HUDEP-2 (cell line): ENCODE measurements around the gene CRIM1.
"Not testable (repeated sequence)": the region's sequence is repeated elsewhere in the genome, so short reads cannot be mapped to it uniquely, and the experiment has no call there.

Experiments
- DNase-seq, 76 experiments: peaks; one replicate each; lab custom pipeline; 2025; ENCODE audit not compliant: unreplicated experiment in 76 of 76; lab: John Stamatoyannopoulos, UW

The CRIM1 gene

GRCh38 chr2:36355151-36355889 lies at the start of gene CRIM1:
TSS of gene CRIM1 (plus strand) at chr2:36355778. CDS start at chr2:36356293, 515 bp downstream.
- DNase-seq: peak in 72 of 76 experiments; percentile 11 to 88 (median 72)

- DNase-seq: no peak
Observed at GRCh38 chr2:36307441-36307840, 48.1 kb upstream of the CRIM1 start.

- not testable (repeated sequence) for DNase-seq
Observed at GRCh38 chr2:36310444-36310843, 45.1 kb upstream of the CRIM1 start.

- DNase-seq: peak in 4 of 76 experiments; percentile 4 to 27 (median 8)
Observed at GRCh38 chr2:36318547-36318946, 37.0 kb upstream of the CRIM1 start.

GRCh38 chr2:36322108-36322507 lies 33.5 kb upstream of the CRIM1 start:
- DNase-seq: no peak

- no peak for DNase-seq
Observed at GRCh38 chr2:36326286-36326685, 29.3 kb upstream of the CRIM1 start.

GRCh38 chr2:36329251-36329650 lies 26.3 kb upstream of the CRIM1 start:
- no peak for DNase-seq

- DNase-seq: no peak
Observed at GRCh38 chr2:36329746-36330472, 25.7 kb upstream of the CRIM1 start.

- no peak for DNase-seq
Observed at GRCh38 chr2:36330473-36331395, 24.8 kb upstream of the CRIM1 start.

- no peak for DNase-seq
Observed at GRCh38 chr2:36333350-36334012, 22.1 kb upstream of the CRIM1 start.

- no peak for DNase-seq
Observed at GRCh38 chr2:36335597-36335996, 20.0 kb upstream of the CRIM1 start.

- no peak for DNase-seq
Observed at GRCh38 chr2:36336321-36336720, 19.3 kb upstream of the CRIM1 start.

- DNase-seq: no peak
Observed at GRCh38 chr2:36337354-36337753, 18.2 kb upstream of the CRIM1 start.

GRCh38 chr2:36338124-36338826 lies 17.3 kb upstream of the CRIM1 start:
- no peak for DNase-seq

- no peak for DNase-seq
Observed at GRCh38 chr2:36338827-36339145, 16.8 kb upstream of the CRIM1 start.

- DNase-seq: no peak
Observed at GRCh38 chr2:36339607-36340218, 15.9 kb upstream of the CRIM1 start.

- no peak for DNase-seq
Observed at GRCh38 chr2:36343606-36344005, 12.0 kb upstream of the CRIM1 start.

- DNase-seq: no peak
Observed at GRCh38 chr2:36348721-36349120, 6.9 kb upstream of the CRIM1 start.

GRCh38 chr2:36351291-36351690 lies 4.3 kb upstream of the CRIM1 start:
- DNase-seq: no peak
